CD4-positive, alpha-beta T cell treated with Interleukin-12 subunit alpha and Interleukin-12 subunit beta, for 1 hour (primary cell): Measurements from ENCODE around the gene AFAP1L1.
A peak's percentile ranks its signal among the peaks of the same experiment; 100 is the strongest.

ENCODE experiments used
- DNase-seq: peaks from one replicate; pipeline ENCODE4 v3.0.0-alpha.2; 2020

Gene AFAP1L1

GRCh38 chr5:149355688-149356087 is 84.0 kb downstream of the AFAP1L1 start:
- no peak for DNase-seq

- no peak for DNase-seq
These were observed 84.7 kb downstream of the AFAP1L1 start for GRCh38 chr5:149356391-149356790.

GRCh38 chr5:149357370-149358293 is 86.0 kb downstream of the AFAP1L1 start, which contains the start of gene PCYOX1L:
TSS of gene PCYOX1L (plus strand) at chr5:149358046. CDS start at chr5:149358069, 23 bp downstream.
- peak; percentile 96 for DNase-seq

GRCh38 chr5:149358294-149358651 is 86.6 kb downstream of the AFAP1L1 start:
- peak; percentile 32 for DNase-seq

- DNase-seq, result no peak
These were observed 87.3 kb downstream of the AFAP1L1 start for GRCh38 chr5:149358868-149359495.

- DNase-seq, result no peak
These were observed 88.6 kb downstream of the AFAP1L1 start for GRCh38 chr5:149360272-149360671.

GRCh38 chr5:149362541-149362940 is 90.9 kb downstream of the AFAP1L1 start:
- no peak for DNase-seq

- DNase-seq, result no peak
These were observed 91.7 kb downstream of the AFAP1L1 start for GRCh38 chr5:149363358-149363757.

GRCh38 chr5:149363936-149364335 is 92.3 kb downstream of the AFAP1L1 start:
- DNase-seq, result no peak

- no peak for DNase-seq
These were observed 93.1 kb downstream of the AFAP1L1 start for GRCh38 chr5:149364719-149365118.

GRCh38 chr5:149365418-149365817 is 93.8 kb downstream of the AFAP1L1 start:
- DNase-seq, result no peak

GRCh38 chr5:149366169-149366729 is 94.6 kb downstream of the AFAP1L1 start:
- DNase-seq, result no peak

- DNase-seq, result peak; percentile 60
These were observed 95.8 kb downstream of the AFAP1L1 start for GRCh38 chr5:149367249-149367971.

GRCh38 chr5:149367972-149368645 is 96.5 kb downstream of the AFAP1L1 start:
- DNase-seq, result no peak

- DNase-seq, result no peak
These were observed 99.2 kb downstream of the AFAP1L1 start for GRCh38 chr5:149370878-149371277.

- peak; percentile 75 for DNase-seq
These were observed 99.8 kb downstream of the AFAP1L1 start for GRCh38 chr5:149371296-149371962.

GRCh38 chr5:149372076-149372795 is 100.6 kb downstream of the AFAP1L1 start:
- DNase-seq, result no peak

GRCh38 chr5:149372932-149373331 is 101.3 kb downstream of the AFAP1L1 start:
- DNase-seq, result no peak

- no peak for DNase-seq
These were observed 102.6 kb downstream of the AFAP1L1 start for GRCh38 chr5:149374303-149374702.

GRCh38 chr5:149374801-149375200 is 103.1 kb downstream of the AFAP1L1 start:
- no peak for DNase-seq

- no peak for DNase-seq
These were observed 103.8 kb downstream of the AFAP1L1 start for GRCh38 chr5:149375434-149375833.
